ENCODE measurements around the gene STS. TPM values are rescaled to one million over a fixed set of nuclear protein-coding genes. Genes with fewer than 3 reads are reported as not detected.

The STS gene
- total RNA-seq, 1 experiment from 2014 or later = 0.54 TPM

DNA sequence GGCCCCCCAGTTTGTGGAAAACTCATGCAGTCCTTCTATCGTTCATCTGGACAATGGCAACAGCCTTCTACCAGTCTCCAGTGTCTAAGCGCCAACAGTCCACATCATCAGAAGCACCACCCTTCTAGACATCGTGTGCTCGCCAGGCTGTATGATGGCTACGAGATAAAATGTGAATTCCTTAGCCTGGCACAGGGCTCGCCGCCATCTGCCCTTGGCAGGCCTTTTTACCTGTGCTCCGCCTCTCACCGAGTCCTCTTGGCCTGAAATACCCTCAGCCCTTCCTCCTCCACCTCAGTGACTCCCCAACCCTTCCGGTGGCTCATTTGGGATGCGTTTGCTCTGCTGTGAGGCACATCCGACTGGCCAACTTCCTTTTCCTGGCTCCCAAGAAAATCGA lies 15.9 kb upstream of the STS start:
- POLR2A ChIA-PET = no interaction called here
- Histone ChIP-seq H3K4me3 (replicated peaks in 1 of 2; ENCODE audit: low read depth in 1 of 2, low read length in 2 of 2) (no peak overlapping the region), H3K79me2 (ENCODE audit: insufficient read depth, low read length) (peaks cover 52% of the 10 kb centered on the region)

More for the DNA sequence above, 15.9 kb upstream of the STS start:
- Histone ChIP-seq H3K27me3 (ENCODE audit: insufficient read depth, low read length) (no peaks in the 10 kb centered on the region), H2AFZ (ENCODE audit: low read depth, low read length, poor library complexity, severe bottlenecking) (no peak overlapping the region), H4K20me1 (ENCODE audit: insufficient read depth) (no peaks in the 10 kb centered on the region), H3K36me3 (ENCODE audit: control insufficient read depth in 1 of 2, insufficient read depth in 2 of 2, low read length in 2 of 2) (no peaks in the 10 kb centered on the region), H3K4me1 (ENCODE audit: control insufficient read depth in 1 of 2, insufficient read depth in 2 of 2, low read length in 2 of 2) (peaks cover 16 to 21% of the 10 kb centered on the region in 2 experiments), H3K9me2 (ENCODE audit: insufficient read depth) (no peaks in the 10 kb centered on the region), H3K4me2 (ENCODE audit: low read length) (peak overlapping the region; percentile 67; the same call in 1 of the 2 replicates), H3K27ac (ENCODE audit: low read depth, low read length) (peak overlapping the region; percentile 68; the same call in 1 of the 2 replicates), H3K9me3 (ENCODE audit: control insufficient read depth in 1 of 2, insufficient read depth in 1 of 2, low read depth in 1 of 2, low read length in 2 of 2) (no peaks in the 10 kb centered on the region), H3K9ac (ENCODE audit: low read length) (no peak overlapping the region)
- intact Hi-C loops (cut with micrococcal nuclease) = loop anchor here (2.0 kb wide), 1 partner anchor 795 kb away; the partner anchor contains the start of gene PNPLA4
- no peak for DNase-seq (ENCODE audit: low read depth, low spot score)
- CTCF ChIA-PET = interaction anchor here (0.8 kb wide), 1 partner anchor 15 kb away, joined by 4 read pairs; no protein-coding TSS in a partner anchor
- no peak for TF ChIP-seq JUND (IDR thresholded peaks at IDR 0.05)
- TF ChIP-seq, protein P1, sequence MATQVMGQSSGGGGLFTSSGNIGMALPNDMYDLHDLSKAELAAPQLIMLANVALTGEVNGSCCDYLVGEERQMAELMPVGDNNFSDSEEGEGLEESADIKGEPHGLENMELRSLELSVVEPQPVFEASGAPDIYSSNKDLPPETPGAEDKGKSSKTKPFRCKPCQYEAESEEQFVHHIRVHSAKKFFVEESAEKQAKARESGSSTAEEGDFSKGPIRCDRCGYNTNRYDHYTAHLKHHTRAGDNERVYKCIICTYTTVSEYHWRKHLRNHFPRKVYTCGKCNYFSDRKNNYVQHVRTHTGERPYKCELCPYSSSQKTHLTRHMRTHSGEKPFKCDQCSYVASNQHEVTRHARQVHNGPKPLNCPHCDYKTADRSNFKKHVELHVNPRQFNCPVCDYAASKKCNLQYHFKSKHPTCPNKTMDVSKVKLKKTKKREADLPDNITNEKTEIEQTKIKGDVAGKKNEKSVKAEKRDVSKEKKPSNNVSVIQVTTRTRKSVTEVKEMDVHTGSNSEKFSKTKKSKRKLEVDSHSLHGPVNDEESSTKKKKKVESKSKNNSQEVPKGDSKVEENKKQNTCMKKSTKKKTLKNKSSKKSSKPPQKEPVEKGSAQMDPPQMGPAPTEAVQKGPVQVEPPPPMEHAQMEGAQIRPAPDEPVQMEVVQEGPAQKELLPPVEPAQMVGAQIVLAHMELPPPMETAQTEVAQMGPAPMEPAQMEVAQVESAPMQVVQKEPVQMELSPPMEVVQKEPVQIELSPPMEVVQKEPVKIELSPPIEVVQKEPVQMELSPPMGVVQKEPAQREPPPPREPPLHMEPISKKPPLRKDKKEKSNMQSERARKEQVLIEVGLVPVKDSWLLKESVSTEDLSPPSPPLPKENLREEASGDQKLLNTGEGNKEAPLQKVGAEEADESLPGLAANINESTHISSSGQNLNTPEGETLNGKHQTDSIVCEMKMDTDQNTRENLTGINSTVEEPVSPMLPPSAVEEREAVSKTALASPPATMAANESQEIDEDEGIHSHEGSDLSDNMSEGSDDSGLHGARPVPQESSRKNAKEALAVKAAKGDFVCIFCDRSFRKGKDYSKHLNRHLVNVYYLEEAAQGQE (IDR thresholded peaks at IDR 0.05; ENCODE audit: low read depth) = no peak
- TF ChIP-seq POLR2A (IDR thresholded peaks at IDR 0.05; ENCODE audit: borderline replicate concordance, extremely low read depth, insufficient read depth, insufficient read length) = no peak
- no peak for TF ChIP-seq EGR1 (IDR thresholded peaks at IDR 0.05; ENCODE audit: low read depth)
- TF ChIP-seq EZH2 (IDR thresholded peaks at IDR 0.05) = no peak
- TF ChIP-seq FOSL1 (IDR thresholded peaks at IDR 0.05; ENCODE audit: low read depth) = no peak
- no peak for TF ChIP-seq ZNF274 (IDR thresholded peaks at IDR 0.05; ENCODE audit: low read depth, low read length)
- no peak for TF ChIP-seq RAD21 (IDR thresholded peaks at IDR 0.05; ENCODE audit: low read depth)
- no peak for TF ChIP-seq YY1 (IDR thresholded peaks at IDR 0.05; ENCODE audit: extremely low read depth, insufficient replicate concordance, low read depth, low read length)
- BruUV-seq (replicated peaks) = no TSS peak
- ATAC-seq = no peak
- RAD21 ChIA-PET (ENCODE audit: low non-redundant PET in 1 of 2, low total read pairs in 2 of 2, uncharacterized antibody in 2 of 2, unreplicated experiment in 2 of 2) = no interaction called here
